ENCODE measurements around the gene FBXW12.
"Not testable (repeated sequence)": the region's sequence is repeated elsewhere in the genome, so short reads cannot be mapped to it uniquely, and the experiment has no call there.

FBXW12 gene

GRCh38 chr3:48387634-48388033 lies 15.6 kb downstream of the FBXW12 start:
- DNase-seq: no peak

- no peak for DNase-seq
These were observed 16.9 kb downstream of the FBXW12 start for GRCh38 chr3:48388966-48389365.

- no peak for DNase-seq
These were observed 22.4 kb downstream of the FBXW12 start for GRCh38 chr3:48394391-48394790.

GRCh38 chr3:48395714-48396113 lies 23.7 kb downstream of the FBXW12 start:
- DNase-seq: no peak

GRCh38 chr3:48397767-48398681 lies 26.0 kb downstream of the FBXW12 start:
- no peak for DNase-seq

GRCh38 chr3:48398701-48399386 lies 26.8 kb downstream of the FBXW12 start:
- DNase-seq: no peak

- no peak for DNase-seq
These were observed 27.6 kb downstream of the FBXW12 start for GRCh38 chr3:48399387-48400172.

GRCh38 chr3:48400824-48401433 lies 28.9 kb downstream of the FBXW12 start:
- DNase-seq: peak; percentile 55

- DNase-seq: not testable (repeated sequence)
These were observed 29.4 kb downstream of the FBXW12 start for GRCh38 chr3:48401434-48401901.

- DNase-seq: peak; percentile 90
These were observed 30.3 kb downstream of the FBXW12 start for GRCh38 chr3:48402281-48402732.

GRCh38 chr3:48402907-48403306 lies 30.9 kb downstream of the FBXW12 start:
- DNase-seq: no peak

GRCh38 chr3:48403533-48404439 lies 31.8 kb downstream of the FBXW12 start:
- no peak for DNase-seq

- no peak for DNase-seq
These were observed 32.7 kb downstream of the FBXW12 start for GRCh38 chr3:48404440-48405342.

GRCh38 chr3:48405343-48405881 lies 33.4 kb downstream of the FBXW12 start:
- no peak for DNase-seq

- DNase-seq: no peak
These were observed 34.0 kb downstream of the FBXW12 start for GRCh38 chr3:48405971-48406370.

GRCh38 chr3:48406443-48407431 lies 34.7 kb downstream of the FBXW12 start:
- no peak for DNase-seq

- DNase-seq: no peak
These were observed 35.6 kb downstream of the FBXW12 start for GRCh38 chr3:48407542-48408099.

GRCh38 chr3:48408823-48409281 lies 36.8 kb downstream of the FBXW12 start:
- no peak for DNase-seq
